Endothelial cell of umbilical vein (primary cell): ENCODE measurements around the gene MREG. TPM values are rescaled to one million over a fixed set of nuclear protein-coding genes. Genes with fewer than 3 reads are reported as not detected.

Source experiments
- BruUV-seq: library from RNA; stranded (reverse); fragments of 400-500 nt; replicated peaks from 2 replicates; lab custom pipeline; 2021; lab: Mats Ljungman, UMichigan
- CTCF ChIA-PET: fragments of 300-600, 350-600 bp; sonication (Branson Sonifier 250); formaldehyde crosslinking; loops from one replicate; lab custom pipeline; 2021; ENCODE audit warnings: antibody characterized with exemption, inconsistent platforms; lab: Charles Lee
- POLR2A ChIA-PET: fragments of 300-600, 350-600 bp; sonication (Branson Sonifier 250); formaldehyde crosslinking; loops from one replicate; lab custom pipeline; 2021; ENCODE audit warnings: antibody characterized with exemption, inconsistent platforms; lab: Charles Lee
- DNase-seq: peaks from one replicate; pipeline ENCODE4 v3.0.0-alpha.2; 2011; ENCODE audit warnings: low read depth, low spot score
- FAIRE-seq: peaks from 2 replicates; lab custom pipeline; 2011; peaks lifted over from hg19 to GRCh38; lab: Jason Lieb, UNC
- H2AFZ ChIP-seq: 2 replicates; pipeline ENCODE4 v1.6.0; 2012; ENCODE audit warnings: low read depth, low read length, control low read depth, inconsistent platforms
- H3K27ac ChIP-seq: 2 replicates; pipeline ENCODE4 v1.5.1; 2011; ENCODE audit warnings: low read depth, mild to moderate bottlenecking, control low read depth, low read length, moderate library complexity; ENCODE audit not compliant: insufficient read depth
- H3K27me3 ChIP-seq, 2 experiments: 2 replicates each; pipeline versions ENCODE4 v1.6.0 to v1.6.1; 2011; ENCODE audit warnings: low read length in 2 of 2, mixed read lengths in 1 of 2; ENCODE audit not compliant: control insufficient read depth in 2 of 2, insufficient read depth in 2 of 2
- H3K36me3 ChIP-seq, 2 experiments: 2 replicates in 1 of 2; 3 replicates in 1 of 2; pipeline ENCODE4 v1.5.1; 2011; ENCODE audit warnings: low read length in 2 of 2, mild to moderate bottlenecking in 1 of 2, moderate library complexity in 1 of 2; ENCODE audit not compliant: control insufficient read depth in 2 of 2, insufficient read depth in 2 of 2; ENCODE audit errors: extremely low read depth in 1 of 2
- H3K4me1 ChIP-seq: 3 replicates; pipeline ENCODE4 v1.5.1; 2011; ENCODE audit warnings: mild to moderate bottlenecking, low read length; ENCODE audit not compliant: control insufficient read depth, insufficient read depth; ENCODE audit errors: extremely low read depth
- H3K4me2 ChIP-seq: 2 replicates; pipeline ENCODE4 v1.6.1; 2011; ENCODE audit warnings: low read length, control low read depth, mixed read lengths; ENCODE audit not compliant: insufficient read depth
- H3K4me3 ChIP-seq, 3 experiments: fragments of 200-600 bp in 1 of 3; sonication (generic), shearing (Covaris generic) in 1 of 3; replicated peaks in 1 of 3; 2 replicates each; pipeline ENCODE4 v1.5.1; 2011 to 2016; ENCODE audit warnings: control low read depth in 3 of 3, low read length in 3 of 3, mild to moderate bottlenecking in 2 of 3, inconsistent platforms in 1 of 3, low read depth in 1 of 3, moderate library complexity in 1 of 3; ENCODE audit not compliant: insufficient read depth in 1 of 3
- H3K79me2 ChIP-seq: 2 replicates; pipeline ENCODE4 v1.6.0; 2012; ENCODE audit warnings: low read length, inconsistent platforms; ENCODE audit not compliant: control insufficient read depth, insufficient read depth
- H3K9ac ChIP-seq: replicated peaks from 2 replicates; pipeline ENCODE3; 2011; ENCODE audit warnings: low read length, control low read depth; ENCODE audit not compliant: insufficient read depth; ENCODE audit errors: extremely low read depth
- H3K9me1 ChIP-seq: replicated peaks from 3 replicates; pipeline ENCODE4 v1.6.0; 2011; ENCODE audit warnings: mild to moderate bottlenecking, low read length; ENCODE audit not compliant: control insufficient read depth, insufficient read depth; ENCODE audit errors: extremely low read depth
- H3K9me3 ChIP-seq: replicated peaks from 2 replicates; pipeline ENCODE4 v1.5.1; 2012; ENCODE audit warnings: low read length, inconsistent platforms; ENCODE audit not compliant: control insufficient read depth, insufficient read depth
- H4K20me1 ChIP-seq: replicated peaks from 2 replicates; pipeline ENCODE3; 2011; ENCODE audit warnings: mild to moderate bottlenecking, low read length; ENCODE audit not compliant: control insufficient read depth, insufficient read depth; ENCODE audit errors: extremely low read depth
- CTCF ChIP-seq, 2 donors: IDR thresholded peaks; 1 replicate in 1 of 2; 2 replicates in 1 of 2; pipeline ENCODE4 v1.5.1; 2011; ENCODE audit warnings: low read length in 2 of 2, mild to moderate bottlenecking in 2 of 2, moderate library complexity in 2 of 2, control low read depth in 1 of 2, inconsistent platforms in 1 of 2, low read depth in 1 of 2; ENCODE audit not compliant: insufficient read depth in 1 of 2; ENCODE audit errors: extremely low read depth in 1 of 2
- EZH2 ChIP-seq: IDR thresholded peaks from 2 replicates; pipeline ENCODE4 v1.6.1; 2012; ENCODE audit warnings: borderline replicate concordance, low read depth, mild to moderate bottlenecking, moderate library complexity, low read length, inconsistent platforms; ENCODE audit not compliant: severe bottlenecking
- FOS ChIP-seq: IDR thresholded peaks from 2 replicates; pipeline ENCODE4 v1.6.1; 2011; ENCODE audit warnings: mild to moderate bottlenecking, low read length, moderate library complexity, borderline replicate concordance; ENCODE audit not compliant: insufficient read depth
- GATA2 ChIP-seq: IDR thresholded peaks from 2 replicates; pipeline ENCODE4 v1.7.0; 2011; ENCODE audit warnings: low read depth, mild to moderate bottlenecking, moderate library complexity, mixed read lengths, low read length; ENCODE audit not compliant: insufficient read length, insufficient read depth
- JUN ChIP-seq: IDR thresholded peaks from 2 replicates; pipeline ENCODE4 v1.6.1; 2011; ENCODE audit warnings: borderline replicate concordance, low read depth; ENCODE audit not compliant: insufficient read length, insufficient read depth
- MAX ChIP-seq: IDR thresholded peaks from 2 replicates; pipeline ENCODE4 v1.6.1; 2011; ENCODE audit not compliant: insufficient read depth, insufficient read length
- POLR2A ChIP-seq: IDR thresholded peaks from 2 replicates; pipeline ENCODE4 v1.6.1; 2012; ENCODE audit warnings: low read depth, mild to moderate bottlenecking, control low read depth, low read length
- POLR2AphosphoS5 ChIP-seq: IDR thresholded peaks from 2 replicates; pipeline ENCODE4 v1.6.1; 2012; ENCODE audit warnings: low read depth, mild to moderate bottlenecking, control low read depth, low read length, moderate library complexity; ENCODE audit not compliant: insufficient read depth
- dilution Hi-C: fragments of 300-500 bp; cut with MboI; formaldehyde crosslinking; loops from one replicate; pipeline ENCODE4 v1.15.0; 2019; ENCODE audit warnings: low sequenced_read_pairs; ENCODE audit not compliant: extremely low pct_ligation_motif_present
- intact Hi-C: fragments of 100-400 bp; cut with micrococcal nuclease; formaldehyde crosslinking; loops from one replicate; pipeline ENCODE4 v1.10.0; 2022
- polyA plus RNA-seq, 4 experiments: library from polyadenylated mRNA; depleted of rRNA in 3 of 4; stranded (reverse) in 3 of 4; unstranded in 1 of 4; fragments of >200 nt; gene quantifications; 2 replicates each; pipeline versions ENCODE4 v1.2.1 to v1.2.3, GENCODE V29; 2011 to 2012; ENCODE audit warnings: missing spikeins in 1 of 4
- total RNA-seq: library from RNA; stranded (reverse); gene quantifications from 2 replicates; pipeline ENCODE4 v1.2.3, GENCODE V29; 2021

Gene MREG
- total and polyA plus RNA-seq, 2 donors (not counting 3 experiments of a cell fraction or from before 2014, with no cell fraction given) = 0.41 to 3.9 TPM

GRCh38 chr2:215911301-215912085, 101.9 kb downstream of the MREG start:
- TF ChIP-seq JUN = no peak
- TF ChIP-seq POLR2A = no peak
- no peak for TF ChIP-seq POLR2AphosphoS5
- no peak for TF ChIP-seq CTCF (IDR thresholded peaks at IDR 0.05; ENCODE audit: extremely low read depth in 1 of 2, insufficient read depth in 1 of 2, low read depth in 1 of 2, low read length in 2 of 2)
- ChIA-PET POLR2A (no interaction called here), CTCF (interaction anchor here (0.9 to 1.2 kb wide), 2 partner anchors 9 to 83 kb away, joined by 3 read pairs; no protein-coding TSS in a partner anchor)
- intact Hi-C loops = no loop called here
- Histone ChIP-seq H3K9me1 (no peaks in the 10 kb centered on the region), H2AFZ (no peak overlapping the region), H3K9me3 (no peaks in the 10 kb centered on the region), H3K4me2 (no peak overlapping the region), H3K4me3 (no peak overlapping the region), H3K9ac (no peak overlapping the region), H3K79me2 (no peaks in the 10 kb centered on the region), H3K27ac (no peak overlapping the region), H3K36me3 (no peaks in the 10 kb centered on the region), H3K27me3 (no peaks in the 10 kb centered on the region), H3K4me1 (peaks cover 7% of the 10 kb centered on the region), H4K20me1 (no peaks in the 10 kb centered on the region)
- DNase-seq = no peak
- FAIRE-seq = no peak
- dilution Hi-C loops = no loop called here
- no TSS peak for BruUV-seq

GRCh38 chr2:215910180-215910579, 103.2 kb downstream of the MREG start:
- no TSS peak for BruUV-seq
- POLR2A ChIA-PET = no interaction called here
- intact Hi-C loops = no loop called here

More at GRCh38 chr2:215910180-215910579, 103.2 kb downstream of the MREG start:
- Histone ChIP-seq H3K4me1 (peaks cover 9% of the 10 kb centered on the region), H3K79me2 (no peaks in the 10 kb centered on the region), H3K4me3 (no peak overlapping the region), H4K20me1 (no peaks in the 10 kb centered on the region), H3K27ac (no peak overlapping the region), H3K36me3 (no peaks in the 10 kb centered on the region), H3K9me3 (no peaks in the 10 kb centered on the region), H2AFZ (no peak overlapping the region), H3K4me2 (no peak overlapping the region), H3K9ac (no peak overlapping the region), H3K27me3 (no peaks in the 10 kb centered on the region), H3K9me1 (no peaks in the 10 kb centered on the region)
- FAIRE-seq = no peak
- DNase-seq = no peak
- CTCF ChIA-PET = no interaction called here
- TF ChIP-seq JUN = no peak
- no peak for TF ChIP-seq MAX
- no peak for TF ChIP-seq EZH2
- TF ChIP-seq POLR2A = no peak
- no peak for TF ChIP-seq POLR2AphosphoS5
- no peak for TF ChIP-seq FOS
- no peak for TF ChIP-seq CTCF (IDR thresholded peaks at IDR 0.05; ENCODE audit: extremely low read depth in 1 of 2, insufficient read depth in 1 of 2, low read depth in 1 of 2, low read length in 2 of 2)
- no peak for TF ChIP-seq GATA2
- dilution Hi-C loops = no loop called here
